Measurements from ENCODE around the gene BMPER. TPM values are rescaled to one million over a fixed set of nuclear protein-coding genes. Genes with fewer than 3 reads are reported as not detected.
A peak's percentile ranks its signal among the peaks of the same experiment; 100 is the strongest.

The BMPER gene
- total RNA-seq, 1 donor from 2014 or later: not detected

GRCh38 chr7:34066411-34066810 is 161.1 kb downstream of the BMPER start:
- ATAC-seq: no peak

- no peak for ATAC-seq
Observed at GRCh38 chr7:34067005-34067778, 161.9 kb downstream of the BMPER start.

GRCh38 chr7:34069676-34070075 is 164.3 kb downstream of the BMPER start:
- no peak for ATAC-seq

GRCh38 chr7:34070511-34071323 is 165.4 kb downstream of the BMPER start:
- ATAC-seq: no peak

GRCh38 chr7:34073676-34074075 is 168.3 kb downstream of the BMPER start:
- ATAC-seq: no peak

- ATAC-seq: no peak
Observed at GRCh38 chr7:34074421-34074820, 169.1 kb downstream of the BMPER start.

- ATAC-seq: no peak
Observed at GRCh38 chr7:34075523-34076370, 170.4 kb downstream of the BMPER start.

GRCh38 chr7:34077168-34077567 is 171.8 kb downstream of the BMPER start:
- no peak for ATAC-seq

GRCh38 chr7:34078864-34079263 is 173.5 kb downstream of the BMPER start:
- no peak for ATAC-seq

GRCh38 chr7:34080513-34080912 is 175.2 kb downstream of the BMPER start:
- ATAC-seq: no peak

GRCh38 chr7:34081935-34082334 is 176.6 kb downstream of the BMPER start:
- ATAC-seq: no peak

GRCh38 chr7:34083440-34083839 is 178.1 kb downstream of the BMPER start:
- no peak for ATAC-seq

- ATAC-seq: no peak
Observed at GRCh38 chr7:34084651-34085050, 179.3 kb downstream of the BMPER start.

- ATAC-seq: no peak
Observed at GRCh38 chr7:34086064-34086463, 180.7 kb downstream of the BMPER start.

GRCh38 chr7:34086981-34087380 is 181.6 kb downstream of the BMPER start:
- ATAC-seq: no peak

- peak; percentile 43 for ATAC-seq
Observed at GRCh38 chr7:34087892-34088891, 182.9 kb downstream of the BMPER start.

GRCh38 chr7:34090816-34091215 is 185.5 kb downstream of the BMPER start:
- ATAC-seq: no peak

GRCh38 chr7:34091321-34091917 is 186.1 kb downstream of the BMPER start:
- peak; percentile 72 for ATAC-seq

GRCh38 chr7:34093276-34093675 is 187.9 kb downstream of the BMPER start:
- ATAC-seq: no peak

GRCh38 chr7:34096198-34096651 is 190.9 kb downstream of the BMPER start:
- ATAC-seq: peak; percentile 46

- ATAC-seq: no peak
Observed at GRCh38 chr7:34096777-34097176, 191.4 kb downstream of the BMPER start.
